WTC11 (cell line): Measurements from ENCODE around the gene TMED5.
"Not testable (repeated sequence)": the region's sequence is repeated elsewhere in the genome, so short reads cannot be mapped to it uniquely, and the experiment has no call there.

ENCODE experiments used
- CTCF ChIP-seq: fragments of 200-600 bp; IDR thresholded peaks from 2 replicates; pipeline ENCODE4 v1.8.0; 2022; ENCODE audit warnings: antibody characterized with exemption
- E2F1 ChIP-seq: sonication (generic); formaldehyde crosslinking; IDR thresholded peaks from 2 replicates; pipeline ENCODE4 v1.8.0; 2022; ENCODE audit warnings: mild to moderate bottlenecking, missing genetic modification reagents
- IRF2 ChIP-seq: sonication (generic); formaldehyde crosslinking; IDR thresholded peaks from 2 replicates; pipeline ENCODE4 v1.8.0; 2022; ENCODE audit warnings: low read depth, missing genetic modification reagents, borderline replicate concordance
- JUN ChIP-seq: sonication (generic); formaldehyde crosslinking; IDR thresholded peaks from 2 replicates; pipeline ENCODE4 v1.8.0; 2023; ENCODE audit warnings: mild to moderate bottlenecking, missing genetic modification reagents
- TCF7 ChIP-seq: sonication (generic); formaldehyde crosslinking; IDR thresholded peaks from 2 replicates; pipeline ENCODE4 v1.8.0; 2022; ENCODE audit warnings: mild to moderate bottlenecking, low read depth, missing genetic modification reagents, moderate library complexity
- TEAD4 ChIP-seq: sonication (generic); formaldehyde crosslinking; IDR thresholded peaks from 2 replicates; pipeline ENCODE4 v1.8.0; 2022; ENCODE audit warnings: mild to moderate bottlenecking, missing genetic modification reagents
- TP53 ChIP-seq: sonication (generic); formaldehyde crosslinking; IDR thresholded peaks from 2 replicates; pipeline ENCODE4 v1.8.1; 2023; ENCODE audit warnings: mild to moderate bottlenecking, missing genetic modification reagents
- USF2 ChIP-seq: sonication (generic); formaldehyde crosslinking; IDR thresholded peaks from 2 replicates; pipeline ENCODE4 v1.8.1; 2023; ENCODE audit warnings: mild to moderate bottlenecking, missing genetic modification reagents, moderate library complexity
- ZBTB21 ChIP-seq: sonication (generic); formaldehyde crosslinking; IDR thresholded peaks from 2 replicates; pipeline ENCODE4 v1.8.1; 2023; ENCODE audit warnings: mild to moderate bottlenecking, missing genetic modification reagents, borderline replicate concordance

DNA sequence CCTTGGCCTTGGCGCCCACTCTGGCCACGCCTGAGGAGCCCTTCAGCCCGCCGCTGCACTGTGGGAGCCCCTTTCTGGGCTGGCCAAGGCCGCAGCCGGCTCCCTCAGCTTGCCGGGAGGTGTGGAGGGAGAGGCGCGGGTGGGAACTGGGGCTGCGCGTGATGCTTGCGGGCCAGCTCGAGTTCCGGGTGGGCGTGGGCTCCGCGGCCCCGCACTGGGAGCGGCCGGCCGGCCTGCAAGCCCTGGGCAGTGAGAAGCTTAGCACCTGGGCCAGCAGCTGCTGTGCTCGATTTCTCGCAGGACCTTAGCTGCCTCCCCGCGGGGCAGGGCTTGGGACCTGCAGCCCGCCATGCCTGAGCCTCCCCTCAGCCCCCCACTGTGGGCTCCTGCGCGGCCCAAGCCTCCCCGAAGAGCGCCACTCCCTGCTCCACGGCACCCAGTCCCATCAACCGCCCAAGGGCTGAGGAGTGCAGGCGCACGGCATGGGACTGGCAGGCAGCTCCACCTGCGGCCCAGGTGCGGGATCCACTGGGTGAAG, 10.0 kb downstream of the TMED5 start:
- TF ChIP-seq TP53; TCF7 (CRISPR knock-in tag); CTCF; IRF2 (CRISPR knock-in tag); USF2; ZBTB21 (CRISPR knock-in tag); E2F1 (CRISPR knock-in tag); TEAD4 (CRISPR knock-in tag); JUN (CRISPR knock-in tag): not testable (repeated sequence)
